Psoas muscle (tissue), 8 donors: ENCODE measurements around the gene PRELID1. TPM values are rescaled to one million over a fixed set of nuclear protein-coding genes. Genes with fewer than 3 reads are reported as not detected.

Experiments
- ATAC-seq, 4 donors: fragments of 200-7000 bp; cut with Tn5 transposase; one replicate each; pipeline ENCODE4 v1.9.1; 2020; ENCODE audit warnings: moderate library complexity in 3 of 4, mild to moderate bottlenecking in 2 of 4
- DNase-seq, 2 donors: peaks; one replicate each; pipeline ENCODE4 v3.0.0-alpha.2; 2020
- H3K27ac ChIP-seq: fragments of 200-600 bp; one replicate; pipeline ENCODE4 v1.8.0; 2022
- H3K27me3 ChIP-seq, 3 donors: fragments of 200-600 bp in 1 of 3; one replicate each; pipeline versions ENCODE4 v1.6.1 to v1.8.0; 2013 to 2022; ENCODE audit warnings: low read length in 2 of 3, mild to moderate bottlenecking in 2 of 3, moderate library complexity in 1 of 3; ENCODE audit not compliant: insufficient read depth in 3 of 3
- H3K36me3 ChIP-seq, 2 donors: fragments of 200-600 bp in 1 of 2; one replicate each; pipeline versions ENCODE4 v1.6.1 to v1.8.0; 2013 to 2022; ENCODE audit warnings: low read depth in 1 of 2, mild to moderate bottlenecking in 1 of 2, moderate library complexity in 1 of 2; ENCODE audit not compliant: insufficient read depth in 1 of 2
- H3K4me1 ChIP-seq: fragments of 200-600 bp; one replicate; pipeline ENCODE4 v1.8.0; 2022
- H3K4me3 ChIP-seq: fragments of 200-600 bp; one replicate; pipeline ENCODE4 v1.8.0; 2022; ENCODE audit warnings: mild to moderate bottlenecking
- H3K9me3 ChIP-seq: fragments of 200-600 bp; one replicate; pipeline ENCODE4 v1.8.0; 2022
- CTCF ChIP-seq: fragments of 200-600 bp; IDR thresholded peaks from one replicate; pipeline ENCODE4 v1.8.0; 2022; ENCODE audit warnings: antibody characterized with exemption
- WGBS, 3 donors: extraction: QIAGEN DNeasy Blood & Tissue Kit; methylation state at CpG; one replicate each; pipeline versions ENCODE4 v1.1.6 to v1.1.7; 2013; 5-methylcytosine and 5-hydroxymethylcytosine counted together
- intact Hi-C, 2 donors: fragments of 100-400 bp; cut with DNase I; formaldehyde crosslinking; loops; one replicate each; pipeline versions ENCODE4 v1.11.0 to v1.14.2; 2022
- polyA plus RNA-seq, 3 donors: library from polyadenylated mRNA; stranded (reverse); fragments of 200-250 nt; gene quantifications; one replicate each; pipeline ENCODE4 v1.2.3, GENCODE V29; 2013
- total RNA-seq, 4 donors: library from RNA; stranded (reverse); fragmentation: NEBNext Ultra II Directional in 2 of 4; extraction: Animal tissue kit (Norgen Biotek cat#: 25700) in 2 of 4; gene quantifications; one replicate each; pipeline versions ENCODE4 v1.2.1 to v1.2.4, GENCODE V29; 2021 to 2023
- donor health status: healthy with polysubstance abuse.
- donor health status: DM: no; HTN: no; CAD: no; lungs with moderate emphysema.
- donor health status: Bipolar disorder and iron deficiency.
- donor health status: healthy.
- donor health status: DM: yes; HTN: yes; CAD: no.
- donor health status: DM: no; HTN: no; CAD: no.
- donor health status: DM: no; HTN: no; CAD: no.
- donor health status: DM: yes; HTN: yes; CAD: no.

PRELID1 gene
- total and polyA plus RNA-seq, 7 donors = 19.9 to 201 (median 53.9) TPM

GRCh38 chr5:177307544-177308363 is 4.2 kb downstream of the PRELID1 start:
- Histone ChIP-seq H3K27me3 (no peaks in the 10 kb centered on the region), H3K4me1 (peaks cover 41% of the 10 kb centered on the region), H3K9me3 (no peaks in the 10 kb centered on the region), H3K4me3 (no peak overlapping the region), H3K27ac (peak overlapping the region; percentile 72), H3K36me3 (peaks cover 0 to 28% of the 10 kb centered on the region in 2 donors)
- DNase-seq (peak in 1 of 2 donors; percentile 59), ATAC-seq (no peak)
- intact Hi-C loops = no loop called here
- WGBS, 3 donors = 72 to 88% (median 73%) methylated on average over 34 to 43 of the region's 43 CpGs
- no peak for TF ChIP-seq CTCF

- H3K27me3 ChIP-seq = no peaks in the 10 kb centered on the region
- peak overlapping the region; percentile 72 for H3K27ac ChIP-seq
- H3K9me3 ChIP-seq = no peaks in the 10 kb centered on the region
- no peak for DNase-seq
- H3K4me3 ChIP-seq = no peak overlapping the region
- no peak for TF ChIP-seq CTCF
- ATAC-seq = no peak
- intact Hi-C loops = no loop called here
- WGBS, 3 donors = 83 to 88% (median 84%) methylated on average over 11 of the region's 11 CpGs
- H3K36me3 ChIP-seq = peaks cover 0 to 28% of the 10 kb centered on the region in 2 donors
- peaks cover 45% of the 10 kb centered on the region for H3K4me1 ChIP-seq
Observed at GRCh38 chr5:177308740-177309139, 5.1 kb downstream of the PRELID1 start.

- peak; percentile 65 to 82 for DNase-seq
- H3K4me1 ChIP-seq = peaks cover 41% of the 10 kb centered on the region
- intact Hi-C loops = loop anchor here (5.0 to 10.0 kb wide), 3 partner anchors 43 to 145 kb away; partner anchors contain the start of gene LMAN2 (in 1 of the 2)
- ATAC-seq = peak; percentile 62 to 72 (median 66)
- no peaks in the 10 kb centered on the region for H3K27me3 ChIP-seq
- 17 to 34% (median 18%) methylated on average over 10 of the region's 10 CpGs for WGBS, 3 donors
- peak overlapping the region; percentile 72 for H3K27ac ChIP-seq
- peaks cover 0 to 28% of the 10 kb centered on the region in 2 donors for H3K36me3 ChIP-seq
- H3K4me3 ChIP-seq = no peak overlapping the region
- H3K9me3 ChIP-seq = no peaks in the 10 kb centered on the region
- peak; percentile 89 for TF ChIP-seq CTCF
Observed at GRCh38 chr5:177309351-177310191, 6.0 kb downstream of the PRELID1 start.

GRCh38 chr5:177310332-177310731 is 6.7 kb downstream of the PRELID1 start:
- TF ChIP-seq CTCF = no peak
- no peak for ATAC-seq
- 82 to 85% (median 83%) methylated on average over 11 to 13 of the region's 13 CpGs for WGBS, 3 donors
- Histone ChIP-seq H3K4me1 (peaks cover 34% of the 10 kb centered on the region), H3K36me3 (peaks cover 0 to 22% of the 10 kb centered on the region in 2 donors), H3K27me3 (no peaks in the 10 kb centered on the region), H3K27ac (peak overlapping the region; percentile 72), H3K9me3 (no peaks in the 10 kb centered on the region), H3K4me3 (no peak overlapping the region)
- DNase-seq = peak in 1 of 2 donors; percentile 51
- intact Hi-C loops = loop anchor here (5.0 to 10.0 kb wide), 3 partner anchors 42 to 144 kb away; partner anchors contain the start of gene LMAN2 (in 1 of the 2)
